ENCODE measurements around the gene LGI4. TPM values are rescaled to one million over a fixed set of nuclear protein-coding genes. Genes with fewer than 3 reads are reported as not detected.

LGI4 gene
- total and polyA plus RNA-seq, 2 donors from 2014 or later, result 5.1 to 7.5 TPM

- Histone ChIP-seq H3K4me1 (ENCODE audit: control insufficient read depth in 2 of 3, insufficient read depth in 2 of 3, low read depth in 1 of 3, low read length in 3 of 3) (no peaks in the 10 kb centered on the region), H3K4me3 (ENCODE audit: low read length in 3 of 3) (no peak overlapping the region), H3K36me3 (ENCODE audit: control insufficient read depth in 2 of 3, insufficient read depth in 3 of 3, low read length in 3 of 3) (no peaks in the 10 kb centered on the region), H3K9ac (ENCODE audit: low read length in 3 of 3) (no peak overlapping the region), H3K27ac (ENCODE audit: low read depth in 2 of 2, low read length in 2 of 2) (no peak overlapping the region), H3K9me3 (ENCODE audit: control insufficient read depth in 2 of 3, insufficient read depth in 1 of 3, low read length in 3 of 3) (peaks cover 0 to 23% (median 0%) of the 10 kb centered on the region in 3 donors), H3K27me3 (ENCODE audit: control insufficient read depth, insufficient read depth, low read length) (no peaks in the 10 kb centered on the region)
- intact Hi-C loops (cut with DNase I), result no loop called here
- no peak for DNase-seq
- TF ChIP-seq CTCF (IDR thresholded peaks at IDR 0.05; ENCODE audit: borderline replicate concordance, extremely low read depth, insufficient read depth), result no peak
- FAIRE-seq, result no peak
Observed at GRCh38 chr19:35166100-35167063, 31.5 kb upstream of the LGI4 start.

GRCh38 chr19:35165200-35166058 is 30.6 kb upstream of the LGI4 start:
- TF ChIP-seq CTCF (IDR thresholded peaks at IDR 0.05; ENCODE audit: borderline replicate concordance, extremely low read depth, insufficient read depth), result no peak
- peaks cover 0 to 23% (median 0%) of the 10 kb centered on the region in 3 donors for H3K9me3 ChIP-seq (ENCODE audit: control insufficient read depth in 2 of 3, insufficient read depth in 1 of 3, low read length in 3 of 3)
- H3K36me3 ChIP-seq (ENCODE audit: control insufficient read depth in 2 of 3, insufficient read depth in 3 of 3, low read length in 3 of 3), result no peaks in the 10 kb centered on the region

GRCh38 chr19:35164418-35164817 is 29.6 kb upstream of the LGI4 start:
- H3K4me3 ChIP-seq (ENCODE audit: low read length in 3 of 3), result no peak overlapping the region
- peaks cover 0 to 23% (median 0%) of the 10 kb centered on the region in 3 donors for H3K9me3 ChIP-seq (ENCODE audit: control insufficient read depth in 2 of 3, insufficient read depth in 1 of 3, low read length in 3 of 3)
- no peaks in the 10 kb centered on the region for H3K27me3 ChIP-seq (ENCODE audit: control insufficient read depth, insufficient read depth, low read length)
- no peak for TF ChIP-seq CTCF (IDR thresholded peaks at IDR 0.05; ENCODE audit: borderline replicate concordance, extremely low read depth, insufficient read depth)
- FAIRE-seq (no peak), DNase-seq (no peak)
- no peak overlapping the region for H3K27ac ChIP-seq (ENCODE audit: low read depth in 2 of 2, low read length in 2 of 2)
- intact Hi-C loops (cut with DNase I), result no loop called here
- H3K9ac ChIP-seq (ENCODE audit: low read length in 3 of 3), result no peak overlapping the region
- no peaks in the 10 kb centered on the region for H3K4me1 ChIP-seq (ENCODE audit: control insufficient read depth in 2 of 3, insufficient read depth in 2 of 3, low read depth in 1 of 3, low read length in 3 of 3)
- no peaks in the 10 kb centered on the region for H3K36me3 ChIP-seq (ENCODE audit: control insufficient read depth in 2 of 3, insufficient read depth in 3 of 3, low read length in 3 of 3)

More at GRCh38 chr19:35165200-35166058, 30.6 kb upstream of the LGI4 start:
- Histone ChIP-seq H3K4me3 (ENCODE audit: low read length in 3 of 3) (no peak overlapping the region), H3K27ac (ENCODE audit: low read depth in 2 of 2, low read length in 2 of 2) (no peak overlapping the region), H3K27me3 (ENCODE audit: control insufficient read depth, insufficient read depth, low read length) (no peaks in the 10 kb centered on the region), H3K9ac (ENCODE audit: low read length in 3 of 3) (no peak overlapping the region), H3K4me1 (ENCODE audit: control insufficient read depth in 2 of 3, insufficient read depth in 2 of 3, low read depth in 1 of 3, low read length in 3 of 3) (no peaks in the 10 kb centered on the region)
- DNase-seq (no peak), FAIRE-seq (no peak)
- intact Hi-C loops (cut with DNase I), result no loop called here

All from kidney (tissue), 14 donors.